Lower leg skin (tissue), 4 donors: ENCODE measurements around the gene SLC7A6OS. TPM values are rescaled to one million over a fixed set of nuclear protein-coding genes. Genes with fewer than 3 reads are reported as not detected.

Experiments used
- DNase-seq, 2 donors: peaks; one replicate each; pipeline ENCODE4 v3.0.0-alpha.2; 2019; ENCODE audit warnings: low spot score in 2 of 2
- H3K4me3 ChIP-seq: fragments of 200-600 bp; sonication (generic); 2 replicates; pipeline ENCODE4 v1.5.1; 2017; ENCODE audit warnings: mild to moderate bottlenecking, low read depth; ENCODE audit not compliant: poor library complexity, severe bottlenecking
- POLR2A ChIP-seq, 2 donors: fragments of 450-650 bp; IDR thresholded peaks; one replicate each; pipeline ENCODE4 v1.6.1; 2016 to 2017; ENCODE audit warnings: antibody characterized with exemption in 2 of 2, mild to moderate bottlenecking in 1 of 2, moderate library complexity in 1 of 2
- WGBS, 2 donors: methylation state at CpG; one replicate each; pipeline ENCODE4 v1.1.5; 2018; 5-methylcytosine and 5-hydroxymethylcytosine counted together
- intact Hi-C: fragments of 100-400 bp; cut with DNase I; formaldehyde crosslinking; loops from one replicate; pipeline ENCODE4 v1.15.0; 2023; ENCODE audit warnings: low total_unique reads
- total RNA-seq, 4 donors: library from RNA; depleted of rRNA; stranded (reverse); fragments of >200 nt; gene quantifications; one replicate each; pipeline ENCODE4 v1.1.0, GENCODE V29; 2016
- TF ChIP-seq, protein P1 (sequence below), 3 donors: fragments of 450-650 bp; IDR thresholded peaks; one replicate each; pipeline ENCODE4 v1.5.1; 2016; ENCODE audit warnings: antibody characterized with exemption in 3 of 3, mild to moderate bottlenecking in 3 of 3, moderate library complexity in 2 of 3

Gene SLC7A6OS
- total RNA-seq, 4 donors from 2014 or later, result 10.1 to 14.9 (median 11.0) TPM

DNA sequence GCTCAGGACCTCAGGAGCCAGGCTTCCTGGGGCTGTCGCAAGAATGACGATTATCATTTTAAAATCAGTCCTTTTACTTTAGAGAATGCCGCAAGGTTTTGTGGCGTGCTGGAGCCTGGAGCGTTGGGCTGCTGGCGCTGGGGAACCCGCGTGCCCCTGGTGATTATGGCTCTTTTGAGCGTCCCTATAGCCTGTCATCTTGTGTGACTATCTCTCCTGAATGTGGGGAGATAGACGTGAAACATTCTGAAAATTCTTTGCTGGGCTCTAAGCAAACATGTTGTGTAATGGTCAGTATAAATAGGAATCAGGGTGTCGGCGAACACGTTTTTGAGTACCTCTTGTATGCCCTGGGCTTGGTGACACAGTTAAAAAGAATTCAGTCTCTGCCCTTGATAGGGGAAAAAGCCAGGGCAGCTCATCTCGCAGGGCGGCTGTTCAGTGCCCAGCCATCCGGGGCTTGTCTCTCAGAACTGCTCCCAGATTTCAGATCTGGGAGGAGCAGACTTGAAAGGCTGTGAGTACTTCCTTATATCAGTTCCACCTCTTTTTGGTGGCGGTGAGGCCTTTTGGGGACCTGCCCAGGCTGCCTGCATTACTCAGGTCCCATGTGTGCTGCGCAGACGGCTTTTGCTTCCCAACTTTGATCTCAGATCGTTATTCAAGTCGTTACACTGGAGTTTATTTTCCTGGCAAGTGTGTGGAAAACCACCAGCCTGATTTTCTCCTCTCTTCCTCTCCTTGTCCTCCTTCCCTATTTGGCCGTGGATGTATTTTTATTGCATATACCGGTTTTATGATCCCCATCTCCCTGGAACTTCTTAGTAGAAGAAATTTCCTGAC, 45.4 kb downstream of the SLC7A6OS start:
- H3K4me3 ChIP-seq, result peak overlapping the region; percentile 80
- intact Hi-C loops, result no loop called here
- no peak for TF ChIP-seq POLR2A (IDR thresholded peaks at IDR 0.05)
- TF ChIP-seq, protein P1, sequence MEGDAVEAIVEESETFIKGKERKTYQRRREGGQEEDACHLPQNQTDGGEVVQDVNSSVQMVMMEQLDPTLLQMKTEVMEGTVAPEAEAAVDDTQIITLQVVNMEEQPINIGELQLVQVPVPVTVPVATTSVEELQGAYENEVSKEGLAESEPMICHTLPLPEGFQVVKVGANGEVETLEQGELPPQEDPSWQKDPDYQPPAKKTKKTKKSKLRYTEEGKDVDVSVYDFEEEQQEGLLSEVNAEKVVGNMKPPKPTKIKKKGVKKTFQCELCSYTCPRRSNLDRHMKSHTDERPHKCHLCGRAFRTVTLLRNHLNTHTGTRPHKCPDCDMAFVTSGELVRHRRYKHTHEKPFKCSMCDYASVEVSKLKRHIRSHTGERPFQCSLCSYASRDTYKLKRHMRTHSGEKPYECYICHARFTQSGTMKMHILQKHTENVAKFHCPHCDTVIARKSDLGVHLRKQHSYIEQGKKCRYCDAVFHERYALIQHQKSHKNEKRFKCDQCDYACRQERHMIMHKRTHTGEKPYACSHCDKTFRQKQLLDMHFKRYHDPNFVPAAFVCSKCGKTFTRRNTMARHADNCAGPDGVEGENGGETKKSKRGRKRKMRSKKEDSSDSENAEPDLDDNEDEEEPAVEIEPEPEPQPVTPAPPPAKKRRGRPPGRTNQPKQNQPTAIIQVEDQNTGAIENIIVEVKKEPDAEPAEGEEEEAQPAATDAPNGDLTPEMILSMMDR (IDR thresholded peaks at IDR 0.05), result no peak
- DNase-seq, result peak; percentile 82 to 93
- 2 to 3% methylated on average over 23 of the region's 23 CpGs for WGBS, 2 donors

DNA sequence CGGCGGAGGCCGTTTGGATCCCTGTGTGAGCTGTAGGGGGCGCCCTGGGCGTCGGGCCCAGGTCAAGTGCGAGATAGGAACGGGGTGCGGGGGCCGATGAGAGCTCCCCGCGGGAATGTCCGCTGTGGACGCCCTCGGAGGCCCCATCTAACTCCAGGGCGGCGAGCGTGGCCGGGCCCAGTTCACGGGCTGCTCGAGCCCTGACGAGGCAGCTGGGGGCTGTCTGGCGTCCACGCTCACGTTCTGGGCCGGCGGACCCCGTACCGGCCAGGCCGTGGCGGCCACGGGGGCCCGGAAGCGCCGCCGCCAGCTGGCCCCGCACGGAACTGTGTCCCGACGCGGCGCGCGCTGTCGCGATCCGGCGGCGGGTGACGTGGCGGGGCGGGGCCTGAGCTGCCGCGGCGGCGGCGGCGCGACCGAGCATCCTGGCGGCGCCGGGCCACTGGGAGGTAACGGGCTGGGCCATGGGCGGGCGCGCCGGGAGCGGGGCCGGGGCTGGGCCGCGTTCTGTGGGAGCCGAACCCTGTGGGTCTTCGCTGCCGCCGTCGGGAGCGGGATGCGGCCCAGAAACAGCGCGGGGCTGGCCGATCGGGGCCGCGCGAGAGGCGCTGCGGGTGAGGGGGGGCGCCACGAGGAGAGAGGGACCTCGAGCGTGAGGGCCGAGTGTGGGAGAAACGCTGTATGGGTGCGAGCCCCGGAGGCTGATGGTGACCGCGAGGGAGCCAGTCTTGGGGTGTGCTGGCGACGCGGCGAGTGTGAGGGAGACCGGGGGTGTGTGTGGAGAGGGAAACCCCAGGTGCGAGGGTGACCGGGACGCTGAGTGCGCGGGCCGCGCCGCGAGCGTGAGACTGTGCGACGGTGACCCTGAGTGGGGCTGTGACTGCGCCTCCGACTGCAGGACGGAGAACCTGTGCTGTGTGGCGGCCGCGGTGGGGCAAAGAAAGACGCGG, 46.3 kb downstream of the SLC7A6OS start, which contains the start of gene SLC7A6:
Gene SLC7A6 (plus strand): TSS at position 399 of the 950 bp plus-strand sequence. CDS start 10,201 bp downstream, outside the sequence.
- 0 to 1% methylated on average over 54 to 75 of the region's 123 CpGs for WGBS, 2 donors

GRCh38 chr16:68263559-68264127, 47.1 kb downstream of the SLC7A6OS start:
- TF ChIP-seq POLR2A (IDR thresholded peaks at IDR 0.05), result no peak
- TF ChIP-seq, protein P1 (IDR thresholded peaks at IDR 0.05), result no peak
- 43 to 52% methylated on average over 8 to 11 of the region's 11 CpGs for WGBS, 2 donors
- intact Hi-C loops, result loop anchor here (5.0 kb wide), 1 partner anchor 64 kb away; no protein-coding TSS in a partner anchor
- peak overlapping the region; percentile 80 for H3K4me3 ChIP-seq
- DNase-seq, result no peak

More for the DNA sequence above, 46.3 kb downstream of the SLC7A6OS start, which contains the start of gene SLC7A6:
- peak in 1 of 2 donors; percentile 94 for DNase-seq
- intact Hi-C loops, result loop anchor here (5.0 kb wide), 1 partner anchor 63 kb away; no protein-coding TSS in a partner anchor
- TF ChIP-seq, protein P1 (IDR thresholded peaks at IDR 0.05), result peak in 1 of 3 donors; percentile 64
- no peak for TF ChIP-seq POLR2A (IDR thresholded peaks at IDR 0.05)
- peak within 1 kb of the TSS; percentile 80 for H3K4me3 ChIP-seq

DNA sequence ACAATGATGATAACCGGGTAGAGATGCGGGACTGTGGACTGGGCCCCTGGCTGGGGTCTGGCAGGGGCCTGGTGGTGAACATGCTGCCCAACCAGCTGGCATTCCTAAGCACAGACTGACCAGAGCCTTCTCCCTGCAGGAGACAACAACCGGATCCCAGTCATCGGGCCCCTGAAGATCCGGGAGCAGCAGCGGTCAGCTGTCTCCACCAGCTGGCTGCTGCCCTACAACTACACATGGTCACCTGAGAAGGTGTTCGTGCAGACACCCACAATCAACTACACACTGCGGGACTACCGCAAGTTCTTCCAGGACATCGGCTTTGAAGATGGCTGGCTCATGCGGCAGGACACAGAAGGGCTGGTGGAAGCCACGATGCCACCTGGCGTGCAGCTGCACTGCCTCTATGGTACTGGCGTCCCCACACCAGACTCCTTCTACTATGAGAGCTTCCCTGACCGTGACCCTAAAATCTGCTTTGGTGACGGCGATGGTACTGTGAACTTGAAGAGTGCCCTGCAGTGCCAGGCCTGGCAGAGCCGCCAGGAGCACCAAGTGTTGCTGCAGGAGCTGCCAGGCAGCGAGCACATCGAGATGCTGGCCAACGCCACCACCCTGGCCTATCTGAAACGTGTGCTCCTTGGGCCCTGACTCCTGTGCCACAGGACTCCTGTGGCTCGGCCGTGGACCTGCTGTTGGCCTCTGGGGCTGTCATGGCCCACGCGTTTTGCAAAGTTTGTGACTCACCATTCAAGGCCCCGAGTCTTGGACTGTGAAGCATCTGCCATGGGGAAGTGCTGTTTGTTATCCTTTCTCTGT, 51.5 kb downstream of the SLC7A6OS start:
- H3K4me3 ChIP-seq, result no peak overlapping the region
- no peak for DNase-seq
- intact Hi-C loops, result no loop called here
- TF ChIP-seq, protein P1 (IDR thresholded peaks at IDR 0.05), result no peak
- TF ChIP-seq POLR2A (IDR thresholded peaks at IDR 0.05), result no peak
- 90 to 94% methylated on average over 21 to 26 of the region's 27 CpGs for WGBS, 2 donors
